HCT116 (cell line): ENCODE measurements around the gene MALRD1. TPM values are rescaled to one million over a fixed set of nuclear protein-coding genes. Genes with fewer than 3 reads are reported as not detected.

ENCODE experiments used
- ATAC-seq: fragments of 200-7000 bp; cut with Tn5 transposase; 2 replicates; pipeline ENCODE4 v1.9.1; 2020; ENCODE audit warnings: mild to moderate bottlenecking, moderate library complexity
- BruUV-seq: library from RNA; stranded (reverse); fragments of 400-500 nt; replicated peaks from 2 replicates; lab custom pipeline; 2021; lab: Mats Ljungman, UMichigan
- CTCF ChIA-PET: fragments of 300-600 bp; sonication (Branson Sonifier 250); formaldehyde crosslinking; loops from one replicate; lab custom pipeline; 2021; ENCODE audit warnings: antibody characterized with exemption; lab: Charles Lee
- POLR2A ChIA-PET: fragments of 300-600, 350-600 bp; sonication (Branson Sonifier 250); formaldehyde crosslinking; loops from one replicate; lab custom pipeline; 2021; ENCODE audit warnings: antibody characterized with exemption; lab: Charles Lee
- RAD21 ChIA-PET, 2 experiments: fragments of 300-600 bp; sonication (Branson Sonifier 250); formaldehyde crosslinking; loops; one replicate each; lab custom pipeline; 2023; ENCODE audit warnings: low total read pairs in 2 of 2; ENCODE audit not compliant: uncharacterized antibody in 2 of 2, unreplicated experiment in 2 of 2, low non-redundant PET in 1 of 2; lab: Charles Lee
- DNase-seq: peaks from one replicate; pipeline ENCODE4 v3.0.0-alpha.2; 2010; ENCODE audit warnings: low read depth, low spot score
- H2AFZ ChIP-seq: fragments of 200-600 bp; shearing (Covaris generic), sonication (generic); 2 replicates; pipeline ENCODE4 v1.6.1; 2017; ENCODE audit warnings: low read depth, mixed run types, mixed read lengths, antibody characterized with exemption, low read length; ENCODE audit not compliant: poor library complexity, severe bottlenecking
- H3K27ac ChIP-seq: 2 replicates; pipeline ENCODE4 v1.5.1; 2012; ENCODE audit warnings: low read depth, low read length
- H3K27me3 ChIP-seq: fragments of 200-600 bp; sonication (generic); 2 replicates; pipeline ENCODE4 v1.6.1; 2016; ENCODE audit warnings: mixed run types, low read length, mixed read lengths; ENCODE audit not compliant: insufficient read depth
- H3K36me3 ChIP-seq, 2 experiments: fragments of 200-500 bp in 1 of 2; fragments of 200-600 bp in 1 of 2; sonication (Bioruptor generic) in 1 of 2; sonication (generic) in 1 of 2; 2 replicates each; pipeline versions ENCODE4 v1.5.1 to v1.6.1; 2014 to 2016; ENCODE audit warnings: low read length in 2 of 2, inconsistent platforms in 1 of 2, mixed read lengths in 1 of 2, mixed run types in 1 of 2; ENCODE audit not compliant: insufficient read depth in 2 of 2, control insufficient read depth in 1 of 2
- H3K4me1 ChIP-seq, 2 experiments: fragments of 200-600 bp in 1 of 2; sonication (generic) in 1 of 2; 2 replicates each; pipeline versions ENCODE4 v1.5.1 to v1.6.1; 2012 to 2017; ENCODE audit warnings: low read length in 2 of 2, inconsistent platforms in 1 of 2, mild to moderate bottlenecking in 1 of 2, mixed read lengths in 1 of 2, mixed run types in 1 of 2, moderate library complexity in 1 of 2; ENCODE audit not compliant: insufficient read depth in 2 of 2, control insufficient read depth in 1 of 2
- H3K4me2 ChIP-seq: fragments of 200-600 bp; sonication (generic); 2 replicates; pipeline ENCODE4 v1.6.1; 2017; ENCODE audit warnings: mixed run types, low read length, mixed read lengths
- H3K4me3 ChIP-seq, 2 experiments: fragments of 200-600 bp in 1 of 2; sonication (generic) in 1 of 2; replicated peaks in 1 of 2; 2 replicates each; pipeline ENCODE4 v1.5.1; 2011 to 2016; ENCODE audit warnings: low read length in 2 of 2, control low read depth in 1 of 2, low read depth in 1 of 2, mild to moderate bottlenecking in 1 of 2, mixed read lengths in 1 of 2, mixed run types in 1 of 2
- H3K79me2 ChIP-seq: fragments of 200-600 bp; sonication (generic); 2 replicates; pipeline ENCODE4 v1.6.1; 2017; ENCODE audit warnings: mild to moderate bottlenecking, mixed run types, low read length, moderate library complexity, mixed read lengths; ENCODE audit not compliant: insufficient read depth
- H3K9ac ChIP-seq: fragments of 200-600 bp; sonication (generic); 2 replicates; pipeline ENCODE4 v1.6.1; 2016; ENCODE audit warnings: low read length, mixed read lengths
- H3K9me2 ChIP-seq: fragments of 200-600 bp; sonication (generic), shearing (Covaris generic); 2 replicates; pipeline ENCODE4 v1.6.1; 2017; ENCODE audit warnings: mixed run types, mild to moderate bottlenecking, moderate library complexity; ENCODE audit not compliant: insufficient read depth
- H3K9me3 ChIP-seq, 2 experiments: fragments of 200-500 bp in 1 of 2; fragments of 200-600 bp in 1 of 2; sonication (Bioruptor generic) in 1 of 2; sonication (generic) in 1 of 2; 2 replicates each; pipeline ENCODE4 v1.6.1; 2014 to 2017; ENCODE audit warnings: low read length in 2 of 2, mixed read lengths in 2 of 2, inconsistent platforms in 1 of 2, low read depth in 1 of 2, mild to moderate bottlenecking in 1 of 2, mixed run types in 1 of 2, moderate library complexity in 1 of 2; ENCODE audit not compliant: control insufficient read depth in 1 of 2, insufficient read depth in 1 of 2
- H4K20me1 ChIP-seq: fragments of 200-600 bp; sonication (generic), shearing (Covaris generic); 2 replicates; pipeline ENCODE4 v1.6.1; 2017; ENCODE audit warnings: mixed run types, mild to moderate bottlenecking, moderate library complexity; ENCODE audit not compliant: insufficient read depth
- CEBPB ChIP-seq: IDR thresholded peaks from 2 replicates; pipeline ENCODE4 v1.6.1; 2012; ENCODE audit warnings: low read depth
- EGR1 ChIP-seq: IDR thresholded peaks from 2 replicates; pipeline ENCODE4 v1.6.1; 2012; ENCODE audit warnings: low read depth
- ELF1 ChIP-seq: IDR thresholded peaks from 2 replicates; pipeline ENCODE4 v1.6.1; 2012; ENCODE audit warnings: low read depth, borderline replicate concordance
- EZH2 ChIP-seq: fragments of 200-600 bp; sonication (generic); IDR thresholded peaks from 2 replicates; pipeline ENCODE4 v1.6.1; 2017; ENCODE audit warnings: antibody characterized with exemption, mixed run types
- EZH2phosphoT487 ChIP-seq: fragments of 200-600 bp; IDR thresholded peaks from 2 replicates; pipeline ENCODE4 v1.6.1; 2018; ENCODE audit warnings: antibody characterized with exemption, borderline replicate concordance
- FOSL1 ChIP-seq: IDR thresholded peaks from 2 replicates; pipeline ENCODE4 v1.6.1; 2012; ENCODE audit warnings: low read depth
- JUND ChIP-seq: IDR thresholded peaks from 2 replicates; pipeline ENCODE4 v1.6.1; 2012
- POLR2A ChIP-seq: IDR thresholded peaks from 2 replicates; pipeline ENCODE4 v1.7.0; 2011; ENCODE audit warnings: borderline replicate concordance; ENCODE audit not compliant: insufficient read depth, insufficient read length; ENCODE audit errors: extremely low read depth
- POLR2AphosphoS5 ChIP-seq: IDR thresholded peaks from 2 replicates; pipeline ENCODE4 v1.6.1; 2011; ENCODE audit warnings: mild to moderate bottlenecking, low read depth, low read length, moderate library complexity
- RAD21 ChIP-seq: IDR thresholded peaks from 2 replicates; pipeline ENCODE4 v1.6.1; 2012; ENCODE audit warnings: low read depth, mild to moderate bottlenecking
- SIN3A ChIP-seq: IDR thresholded peaks from 2 replicates; pipeline ENCODE4 v1.6.1; 2012; ENCODE audit warnings: low read depth
- TCF7L2 ChIP-seq: IDR thresholded peaks from 2 replicates; pipeline ENCODE4 v1.7.0; 2011; ENCODE audit warnings: borderline replicate concordance, inconsistent platforms; ENCODE audit not compliant: insufficient read depth, insufficient read length; ENCODE audit errors: extremely low read depth
- YY1 ChIP-seq: IDR thresholded peaks from 2 replicates; pipeline ENCODE4 v1.6.1; 2011; ENCODE audit warnings: low read length, low read depth, moderate library complexity, mild to moderate bottlenecking; ENCODE audit not compliant: insufficient replicate concordance; ENCODE audit errors: extremely low read depth
- ZFX ChIP-seq: fragments of 450-650 bp; IDR thresholded peaks from 2 replicates; pipeline ENCODE4 v1.6.1; 2017
- ZNF274 ChIP-seq: fragments of 200-500 bp; sonication (Bioruptor generic); IDR thresholded peaks from 2 replicates; pipeline ENCODE4 v1.6.1; 2014; ENCODE audit warnings: mild to moderate bottlenecking, low read depth, low read length, inconsistent platforms
- intact Hi-C: fragments of 100-400 bp; cut with micrococcal nuclease; formaldehyde crosslinking; loops from 2 replicates; pipeline ENCODE4 v1.10.0; 2022
- total RNA-seq: library from RNA; stranded (reverse); gene quantifications from one replicate; pipeline ENCODE4 v1.2.1, GENCODE V29; 2021; ENCODE audit not compliant: unreplicated experiment
- TF ChIP-seq, protein P1 (sequence below): IDR thresholded peaks from 2 replicates; pipeline ENCODE4 v1.6.1; 2012; ENCODE audit warnings: low read depth
- TF ChIP-seq, protein P2 (sequence below), 3 experiments: fragments of 200-600 bp in 1 of 3; sonication (generic) in 1 of 3; IDR thresholded peaks in 2 of 3; conservative IDR thresholded peaks in 1 of 3; 2 replicates each; pipeline ENCODE4 v1.5.1; 2012 to 2017; ENCODE audit warnings: low read depth in 2 of 3, low read length in 2 of 3, antibody characterized with exemption in 1 of 3, borderline replicate concordance in 1 of 3, control low read depth in 1 of 3, mild to moderate bottlenecking in 1 of 3, mixed read lengths in 1 of 3, mixed run types in 1 of 3, moderate library complexity in 1 of 3; ENCODE audit not compliant: insufficient read depth in 1 of 3

The MALRD1 gene
- total RNA-seq, 1 experiment from 2014 or later = not detected

DNA sequence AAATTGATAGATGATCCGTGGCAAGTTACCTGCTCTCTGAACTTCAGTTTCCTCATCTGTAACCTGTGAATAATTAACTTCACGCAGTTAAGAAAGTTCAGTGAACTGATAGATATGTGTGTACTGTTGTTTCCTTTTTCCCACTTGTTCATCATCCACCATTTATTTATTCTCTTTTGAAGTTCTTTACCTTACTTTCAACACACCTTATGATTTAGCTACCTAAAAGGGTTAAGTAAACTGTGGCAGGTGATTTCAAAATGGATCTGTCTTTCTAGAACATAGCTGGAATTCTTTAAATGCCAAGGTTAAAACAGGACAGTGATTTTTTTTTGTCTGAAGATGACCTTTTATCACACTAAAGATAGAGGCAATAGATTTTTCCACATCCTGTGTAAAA lies 27.4 kb upstream of the MALRD1 start:
- no peak for DNase-seq
- RAD21 ChIA-PET = no interaction called here
- no peak for ATAC-seq
- H3K27ac ChIP-seq = no peak overlapping the region
- no peaks in the 10 kb centered on the region for H4K20me1 ChIP-seq
- peaks cover 6 to 8% of the 10 kb centered on the region in 2 experiments; a peak in 3 of 4 replicates for H3K9me3 ChIP-seq
- H3K9ac ChIP-seq = no peak overlapping the region
- no peak overlapping the region for H2AFZ ChIP-seq
- H3K27me3 ChIP-seq = no peaks in the 10 kb centered on the region
- H3K79me2 ChIP-seq = no peaks in the 10 kb centered on the region
- no peaks in the 10 kb centered on the region for H3K36me3 ChIP-seq
- H3K9me2 ChIP-seq = no peaks in the 10 kb centered on the region
- H3K4me1 ChIP-seq = no peaks in the 10 kb centered on the region
- H3K4me3 ChIP-seq = no peak overlapping the region
- CTCF ChIA-PET = no interaction called here
- BruUV-seq = no TSS peak
- TF ChIP-seq SIN3A (no peak), FOSL1 (no peak)
- intact Hi-C loops = no loop called here
- POLR2A ChIA-PET = no interaction called here
- H3K4me2 ChIP-seq = no peak overlapping the region

DNA sequence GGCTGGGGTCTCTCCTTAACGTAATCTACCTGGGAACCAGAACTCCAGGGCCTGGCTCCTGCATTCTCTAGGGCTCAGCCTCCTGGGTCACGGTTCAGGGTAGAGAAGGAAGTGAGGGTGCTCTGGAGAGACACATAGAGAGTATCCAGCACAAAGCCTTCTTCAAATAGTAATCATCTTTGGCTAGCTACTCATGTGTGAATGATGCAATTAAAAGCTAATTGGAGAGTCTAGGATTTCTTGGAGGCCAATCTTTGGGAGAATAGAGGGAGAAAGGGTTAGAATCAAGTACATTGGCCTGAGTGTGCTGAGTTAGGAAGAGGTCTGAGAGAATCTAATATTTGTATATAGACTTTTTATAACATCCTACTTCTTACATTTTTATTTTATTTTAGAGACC lies 24.0 kb upstream of the MALRD1 start:
- no peaks in the 10 kb centered on the region for H3K4me1 ChIP-seq
- no peak overlapping the region for H2AFZ ChIP-seq
- H3K36me3 ChIP-seq = no peaks in the 10 kb centered on the region
- no peaks in the 10 kb centered on the region for H3K9me2 ChIP-seq
- H3K27me3 ChIP-seq = no peaks in the 10 kb centered on the region
- H3K27ac ChIP-seq = no peak overlapping the region
- BruUV-seq = no TSS peak
- no peak overlapping the region for H3K4me3 ChIP-seq
- RAD21 ChIA-PET = no interaction called here
- intact Hi-C loops = no loop called here
- ATAC-seq (no peak), DNase-seq (no peak)
- POLR2A ChIA-PET = no interaction called here
- H3K9me3 ChIP-seq = peaks cover 6 to 16% of the 10 kb centered on the region in 2 experiments; a peak in 3 of 4 replicates
- H4K20me1 ChIP-seq = no peaks in the 10 kb centered on the region
- H3K4me2 ChIP-seq = no peak overlapping the region
- CTCF ChIA-PET = no interaction called here
- H3K79me2 ChIP-seq = no peaks in the 10 kb centered on the region
- no peak overlapping the region for H3K9ac ChIP-seq
- TF ChIP-seq CEBPB = no peak
- no peak for TF ChIP-seq ZNF274
- TF ChIP-seq ELF1 = no peak
- no peak for TF ChIP-seq EZH2phosphoT487
- no peak for TF ChIP-seq JUND
- TF ChIP-seq POLR2A = no peak
- no peak for TF ChIP-seq FOSL1
- TF ChIP-seq, protein P1, sequence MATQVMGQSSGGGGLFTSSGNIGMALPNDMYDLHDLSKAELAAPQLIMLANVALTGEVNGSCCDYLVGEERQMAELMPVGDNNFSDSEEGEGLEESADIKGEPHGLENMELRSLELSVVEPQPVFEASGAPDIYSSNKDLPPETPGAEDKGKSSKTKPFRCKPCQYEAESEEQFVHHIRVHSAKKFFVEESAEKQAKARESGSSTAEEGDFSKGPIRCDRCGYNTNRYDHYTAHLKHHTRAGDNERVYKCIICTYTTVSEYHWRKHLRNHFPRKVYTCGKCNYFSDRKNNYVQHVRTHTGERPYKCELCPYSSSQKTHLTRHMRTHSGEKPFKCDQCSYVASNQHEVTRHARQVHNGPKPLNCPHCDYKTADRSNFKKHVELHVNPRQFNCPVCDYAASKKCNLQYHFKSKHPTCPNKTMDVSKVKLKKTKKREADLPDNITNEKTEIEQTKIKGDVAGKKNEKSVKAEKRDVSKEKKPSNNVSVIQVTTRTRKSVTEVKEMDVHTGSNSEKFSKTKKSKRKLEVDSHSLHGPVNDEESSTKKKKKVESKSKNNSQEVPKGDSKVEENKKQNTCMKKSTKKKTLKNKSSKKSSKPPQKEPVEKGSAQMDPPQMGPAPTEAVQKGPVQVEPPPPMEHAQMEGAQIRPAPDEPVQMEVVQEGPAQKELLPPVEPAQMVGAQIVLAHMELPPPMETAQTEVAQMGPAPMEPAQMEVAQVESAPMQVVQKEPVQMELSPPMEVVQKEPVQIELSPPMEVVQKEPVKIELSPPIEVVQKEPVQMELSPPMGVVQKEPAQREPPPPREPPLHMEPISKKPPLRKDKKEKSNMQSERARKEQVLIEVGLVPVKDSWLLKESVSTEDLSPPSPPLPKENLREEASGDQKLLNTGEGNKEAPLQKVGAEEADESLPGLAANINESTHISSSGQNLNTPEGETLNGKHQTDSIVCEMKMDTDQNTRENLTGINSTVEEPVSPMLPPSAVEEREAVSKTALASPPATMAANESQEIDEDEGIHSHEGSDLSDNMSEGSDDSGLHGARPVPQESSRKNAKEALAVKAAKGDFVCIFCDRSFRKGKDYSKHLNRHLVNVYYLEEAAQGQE = no peak
- TF ChIP-seq ZFX = no peak
- no peak for TF ChIP-seq RAD21
- TF ChIP-seq EZH2 = no peak
- TF ChIP-seq, protein P2, sequence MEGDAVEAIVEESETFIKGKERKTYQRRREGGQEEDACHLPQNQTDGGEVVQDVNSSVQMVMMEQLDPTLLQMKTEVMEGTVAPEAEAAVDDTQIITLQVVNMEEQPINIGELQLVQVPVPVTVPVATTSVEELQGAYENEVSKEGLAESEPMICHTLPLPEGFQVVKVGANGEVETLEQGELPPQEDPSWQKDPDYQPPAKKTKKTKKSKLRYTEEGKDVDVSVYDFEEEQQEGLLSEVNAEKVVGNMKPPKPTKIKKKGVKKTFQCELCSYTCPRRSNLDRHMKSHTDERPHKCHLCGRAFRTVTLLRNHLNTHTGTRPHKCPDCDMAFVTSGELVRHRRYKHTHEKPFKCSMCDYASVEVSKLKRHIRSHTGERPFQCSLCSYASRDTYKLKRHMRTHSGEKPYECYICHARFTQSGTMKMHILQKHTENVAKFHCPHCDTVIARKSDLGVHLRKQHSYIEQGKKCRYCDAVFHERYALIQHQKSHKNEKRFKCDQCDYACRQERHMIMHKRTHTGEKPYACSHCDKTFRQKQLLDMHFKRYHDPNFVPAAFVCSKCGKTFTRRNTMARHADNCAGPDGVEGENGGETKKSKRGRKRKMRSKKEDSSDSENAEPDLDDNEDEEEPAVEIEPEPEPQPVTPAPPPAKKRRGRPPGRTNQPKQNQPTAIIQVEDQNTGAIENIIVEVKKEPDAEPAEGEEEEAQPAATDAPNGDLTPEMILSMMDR (IDR thresholded peaks at IDR 0.05 in 2 of 3, conservative IDR thresholded peaks at IDR 0.05 in 1 of 3; ENCODE audit: borderline replicate concordance in 1 of 3, insufficient read depth in 1 of 3, low read depth in 2 of 3, low read length in 2 of 3) = no peak
- TF ChIP-seq TCF7L2 = no peak
- no peak for TF ChIP-seq EGR1
- TF ChIP-seq POLR2AphosphoS5 = no peak
- no peak for TF ChIP-seq YY1
